Mammary epithelial cell (primary cell): ENCODE results near the gene FHIP2A.

ENCODE experiments used
- EZH2 ChIP-seq: IDR thresholded peaks from 2 replicates; pipeline ENCODE4 v1.6.1; 2012; ENCODE audit warnings: low read length, inconsistent platforms, borderline replicate concordance
- TF ChIP-seq, protein P1 (sequence below), 2 donors: IDR thresholded peaks in 1 of 2; conservative IDR thresholded peaks in 1 of 2; 2 replicates each; pipeline ENCODE4 v1.5.1; 2011 to 2012; ENCODE audit warnings: inconsistent platforms in 2 of 2, low read length in 2 of 2, mild to moderate bottlenecking in 2 of 2, control low read depth in 1 of 2, low read depth in 1 of 2; ENCODE audit not compliant: insufficient read depth in 1 of 2; ENCODE audit errors: extremely low read depth in 1 of 2

DNA sequence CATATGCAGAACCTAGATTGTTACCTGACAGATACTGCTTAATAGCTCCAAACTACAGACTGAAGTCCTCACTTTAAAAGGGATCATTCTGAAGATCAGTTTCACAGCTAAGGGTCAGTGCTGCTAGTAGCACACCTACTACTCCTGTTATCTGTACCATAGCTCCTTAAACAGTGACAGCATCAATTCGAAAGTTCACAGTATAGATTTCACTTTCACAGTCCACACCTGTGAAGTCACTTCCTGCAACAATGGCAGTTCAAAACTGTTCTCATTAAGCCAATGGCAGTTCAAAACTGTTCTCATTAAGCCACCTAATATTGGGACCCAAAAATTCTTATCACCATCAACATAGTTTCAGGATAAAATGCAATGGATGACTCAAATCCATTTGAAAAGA, 10.7 kb upstream of the FHIP2A start:
- TF ChIP-seq, protein P1, sequence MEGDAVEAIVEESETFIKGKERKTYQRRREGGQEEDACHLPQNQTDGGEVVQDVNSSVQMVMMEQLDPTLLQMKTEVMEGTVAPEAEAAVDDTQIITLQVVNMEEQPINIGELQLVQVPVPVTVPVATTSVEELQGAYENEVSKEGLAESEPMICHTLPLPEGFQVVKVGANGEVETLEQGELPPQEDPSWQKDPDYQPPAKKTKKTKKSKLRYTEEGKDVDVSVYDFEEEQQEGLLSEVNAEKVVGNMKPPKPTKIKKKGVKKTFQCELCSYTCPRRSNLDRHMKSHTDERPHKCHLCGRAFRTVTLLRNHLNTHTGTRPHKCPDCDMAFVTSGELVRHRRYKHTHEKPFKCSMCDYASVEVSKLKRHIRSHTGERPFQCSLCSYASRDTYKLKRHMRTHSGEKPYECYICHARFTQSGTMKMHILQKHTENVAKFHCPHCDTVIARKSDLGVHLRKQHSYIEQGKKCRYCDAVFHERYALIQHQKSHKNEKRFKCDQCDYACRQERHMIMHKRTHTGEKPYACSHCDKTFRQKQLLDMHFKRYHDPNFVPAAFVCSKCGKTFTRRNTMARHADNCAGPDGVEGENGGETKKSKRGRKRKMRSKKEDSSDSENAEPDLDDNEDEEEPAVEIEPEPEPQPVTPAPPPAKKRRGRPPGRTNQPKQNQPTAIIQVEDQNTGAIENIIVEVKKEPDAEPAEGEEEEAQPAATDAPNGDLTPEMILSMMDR (conservative IDR thresholded peaks at IDR 0.05 in 1 of 2, IDR thresholded peaks at IDR 0.05 in 1 of 2; ENCODE audit: extremely low read depth in 1 of 2, insufficient read depth in 1 of 2, low read depth in 1 of 2, low read length in 2 of 2), result no peak
- TF ChIP-seq EZH2, result no peak
